HCT116 (cell line): Measurements from ENCODE around the gene WNT8B. TPM values are rescaled to one million over a fixed set of nuclear protein-coding genes. Genes with fewer than 3 reads are reported as not detected.
A peak's percentile ranks its signal among the peaks of the same experiment; 100 is the strongest.

Experiments used
- ATAC-seq: fragments of 200-7000 bp; cut with Tn5 transposase; 2 replicates; pipeline ENCODE4 v1.9.1; 2020; ENCODE audit warnings: mild to moderate bottlenecking, moderate library complexity
- BruUV-seq: library from RNA; stranded (reverse); fragments of 400-500 nt; replicated peaks from 2 replicates; lab custom pipeline; 2021; lab: Mats Ljungman, UMichigan
- CTCF ChIA-PET: fragments of 300-600 bp; sonication (Branson Sonifier 250); formaldehyde crosslinking; loops from one replicate; lab custom pipeline; 2021; ENCODE audit warnings: antibody characterized with exemption; lab: Charles Lee
- POLR2A ChIA-PET: fragments of 300-600, 350-600 bp; sonication (Branson Sonifier 250); formaldehyde crosslinking; loops from one replicate; lab custom pipeline; 2021; ENCODE audit warnings: antibody characterized with exemption; lab: Charles Lee
- RAD21 ChIA-PET, 2 experiments: fragments of 300-600 bp; sonication (Branson Sonifier 250); formaldehyde crosslinking; loops; one replicate each; lab custom pipeline; 2023; ENCODE audit warnings: low total read pairs in 2 of 2; ENCODE audit not compliant: uncharacterized antibody in 2 of 2, unreplicated experiment in 2 of 2, low non-redundant PET in 1 of 2; lab: Charles Lee
- DNase-seq: peaks from one replicate; pipeline ENCODE4 v3.0.0-alpha.2; 2010; ENCODE audit warnings: low read depth, low spot score
- H2AFZ ChIP-seq: fragments of 200-600 bp; shearing (Covaris generic), sonication (generic); 2 replicates; pipeline ENCODE4 v1.6.1; 2017; ENCODE audit warnings: low read depth, mixed run types, mixed read lengths, antibody characterized with exemption, low read length; ENCODE audit not compliant: poor library complexity, severe bottlenecking
- H3K27ac ChIP-seq: 2 replicates; pipeline ENCODE4 v1.5.1; 2012; ENCODE audit warnings: low read depth, low read length
- H3K27me3 ChIP-seq: fragments of 200-600 bp; sonication (generic); 2 replicates; pipeline ENCODE4 v1.6.1; 2016; ENCODE audit warnings: mixed run types, low read length, mixed read lengths; ENCODE audit not compliant: insufficient read depth
- H3K36me3 ChIP-seq, 2 experiments: fragments of 200-500 bp in 1 of 2; fragments of 200-600 bp in 1 of 2; sonication (Bioruptor generic) in 1 of 2; sonication (generic) in 1 of 2; 2 replicates each; pipeline versions ENCODE4 v1.5.1 to v1.6.1; 2014 to 2016; ENCODE audit warnings: low read length in 2 of 2, inconsistent platforms in 1 of 2, mixed read lengths in 1 of 2, mixed run types in 1 of 2; ENCODE audit not compliant: insufficient read depth in 2 of 2, control insufficient read depth in 1 of 2
- H3K4me1 ChIP-seq, 2 experiments: fragments of 200-600 bp in 1 of 2; sonication (generic) in 1 of 2; 2 replicates each; pipeline versions ENCODE4 v1.5.1 to v1.6.1; 2012 to 2017; ENCODE audit warnings: low read length in 2 of 2, inconsistent platforms in 1 of 2, mild to moderate bottlenecking in 1 of 2, mixed read lengths in 1 of 2, mixed run types in 1 of 2, moderate library complexity in 1 of 2; ENCODE audit not compliant: insufficient read depth in 2 of 2, control insufficient read depth in 1 of 2
- H3K4me2 ChIP-seq: fragments of 200-600 bp; sonication (generic); 2 replicates; pipeline ENCODE4 v1.6.1; 2017; ENCODE audit warnings: mixed run types, low read length, mixed read lengths
- H3K4me3 ChIP-seq, 2 experiments: fragments of 200-600 bp in 1 of 2; sonication (generic) in 1 of 2; replicated peaks in 1 of 2; 2 replicates each; pipeline ENCODE4 v1.5.1; 2011 to 2016; ENCODE audit warnings: low read length in 2 of 2, control low read depth in 1 of 2, low read depth in 1 of 2, mild to moderate bottlenecking in 1 of 2, mixed read lengths in 1 of 2, mixed run types in 1 of 2
- H3K79me2 ChIP-seq: fragments of 200-600 bp; sonication (generic); 2 replicates; pipeline ENCODE4 v1.6.1; 2017; ENCODE audit warnings: mild to moderate bottlenecking, mixed run types, low read length, moderate library complexity, mixed read lengths; ENCODE audit not compliant: insufficient read depth
- H3K9ac ChIP-seq: fragments of 200-600 bp; sonication (generic); 2 replicates; pipeline ENCODE4 v1.6.1; 2016; ENCODE audit warnings: low read length, mixed read lengths
- H3K9me2 ChIP-seq: fragments of 200-600 bp; sonication (generic), shearing (Covaris generic); 2 replicates; pipeline ENCODE4 v1.6.1; 2017; ENCODE audit warnings: mixed run types, mild to moderate bottlenecking, moderate library complexity; ENCODE audit not compliant: insufficient read depth
- H3K9me3 ChIP-seq, 2 experiments: fragments of 200-500 bp in 1 of 2; fragments of 200-600 bp in 1 of 2; sonication (Bioruptor generic) in 1 of 2; sonication (generic) in 1 of 2; 2 replicates each; pipeline ENCODE4 v1.6.1; 2014 to 2017; ENCODE audit warnings: low read length in 2 of 2, mixed read lengths in 2 of 2, inconsistent platforms in 1 of 2, low read depth in 1 of 2, mild to moderate bottlenecking in 1 of 2, mixed run types in 1 of 2, moderate library complexity in 1 of 2; ENCODE audit not compliant: control insufficient read depth in 1 of 2, insufficient read depth in 1 of 2
- H4K20me1 ChIP-seq: fragments of 200-600 bp; sonication (generic), shearing (Covaris generic); 2 replicates; pipeline ENCODE4 v1.6.1; 2017; ENCODE audit warnings: mixed run types, mild to moderate bottlenecking, moderate library complexity; ENCODE audit not compliant: insufficient read depth
- CTCF ChIP-seq, 3 experiments: fragments of 200-600 bp in 1 of 3; sonication (generic) in 1 of 3; IDR thresholded peaks in 2 of 3; conservative IDR thresholded peaks in 1 of 3; 2 replicates each; pipeline ENCODE4 v1.5.1; 2012 to 2017; ENCODE audit warnings: low read depth in 2 of 3, low read length in 2 of 3, antibody characterized with exemption in 1 of 3, borderline replicate concordance in 1 of 3, control low read depth in 1 of 3, mild to moderate bottlenecking in 1 of 3, mixed read lengths in 1 of 3, mixed run types in 1 of 3, moderate library complexity in 1 of 3; ENCODE audit not compliant: insufficient read depth in 1 of 3
- EZH2 ChIP-seq: fragments of 200-600 bp; sonication (generic); IDR thresholded peaks from 2 replicates; pipeline ENCODE4 v1.6.1; 2017; ENCODE audit warnings: antibody characterized with exemption, mixed run types
- EZH2phosphoT487 ChIP-seq: fragments of 200-600 bp; IDR thresholded peaks from 2 replicates; pipeline ENCODE4 v1.6.1; 2018; ENCODE audit warnings: antibody characterized with exemption, borderline replicate concordance
- MAX ChIP-seq: IDR thresholded peaks from 2 replicates; pipeline ENCODE4 v1.6.1; 2012
- RAD21 ChIP-seq: IDR thresholded peaks from 2 replicates; pipeline ENCODE4 v1.6.1; 2012; ENCODE audit warnings: low read depth, mild to moderate bottlenecking
- intact Hi-C: fragments of 100-400 bp; cut with micrococcal nuclease; formaldehyde crosslinking; loops from 2 replicates; pipeline ENCODE4 v1.10.0; 2022
- total RNA-seq: library from RNA; stranded (reverse); gene quantifications from one replicate; pipeline ENCODE4 v1.2.1, GENCODE V29; 2021; ENCODE audit not compliant: unreplicated experiment

WNT8B gene
- total RNA-seq, 1 experiment from 2014 or later = not detected

- TF ChIP-seq EZH2phosphoT487 (no peak), EZH2 (no peak), MAX (peak; percentile 100)
These were observed 18.8 kb downstream of the WNT8B start (continued) for GRCh38 chr10:100481462-100482081.

- Histone ChIP-seq H3K27ac (no peak overlapping the region), H3K4me2 (no peak overlapping the region), H3K4me3 (no peak overlapping the region), H3K9me3 (no peaks in the 10 kb centered on the region), H3K27me3 (peaks cover 22% of the 10 kb centered on the region), H3K4me1 (peaks cover 0 to 4% of the 10 kb centered on the region in 2 experiments; a peak in 2 of 4 replicates), H3K36me3 (peaks cover 0 to 5% of the 10 kb centered on the region in 2 experiments; a peak in 1 of 4 replicates), H4K20me1 (no peaks in the 10 kb centered on the region), H3K79me2 (no peaks in the 10 kb centered on the region), H3K9me2 (no peaks in the 10 kb centered on the region), H3K9ac (no peak overlapping the region), H2AFZ (no peak overlapping the region)
- intact Hi-C loops = no loop called here
- ChIA-PET RAD21 (interaction anchor here in 1 of 2 experiments (1.6 kb wide), 1 partner anchor 396 kb away, joined by 3 read pairs; no protein-coding TSS in a partner anchor), CTCF (interaction anchor here (0.5 to 1.7 kb wide), 10 partner anchors 10 to 396 kb away, joined by 3 to 6 read pairs (median 3); no protein-coding TSS in a partner anchor), POLR2A (interaction anchor here (1.7 kb wide), 1 partner anchor 53 kb away, joined by 3 read pairs; the partner anchor contains the start of gene HIF1AN)
- ATAC-seq = peak; percentile 58
- TF ChIP-seq MAX (no peak), RAD21 (peak; percentile 37; the same call in 1 of the 2 replicates), CTCF (IDR thresholded peaks at IDR 0.05 in 2 of 3, conservative IDR thresholded peaks at IDR 0.05 in 1 of 3; ENCODE audit: borderline replicate concordance in 1 of 3, insufficient read depth in 1 of 3, low read depth in 2 of 3, low read length in 2 of 3) (peak; percentile 32 to 98 (median 94); a peak in 4 of 6 replicates)
- BruUV-seq = no TSS peak
- DNase-seq = peak; percentile 13
These were observed 19.5 kb downstream of the WNT8B start for GRCh38 chr10:100482181-100482833.
